IMR-90 (cell line): ENCODE measurements around the gene TEX2. TPM values are rescaled to one million over a fixed set of nuclear protein-coding genes. Genes with fewer than 3 reads are reported as not detected.

ENCODE experiments used
- ATAC-seq: fragments of 200-7000 bp; cut with Tn5 transposase; 2 replicates; pipeline ENCODE4 v1.9.1; 2020; ENCODE audit warnings: low read depth, mild to moderate bottlenecking, moderate library complexity
- BruUV-seq: library from RNA; stranded (reverse); fragments of 400-500 nt; replicated peaks from 2 replicates; lab custom pipeline; 2021; lab: Mats Ljungman, UMichigan
- CTCF ChIA-PET: fragments of 300-600 bp; formaldehyde crosslinking; extraction: SDS; loops from one replicate; lab custom pipeline; 2021; ENCODE audit warnings: antibody characterized with exemption; lab: Yijun Ruan, JAX
- POLR2A ChIA-PET: fragments of 300-600 bp; sonication (Branson Sonifier 250); formaldehyde crosslinking; loops from one replicate; lab custom pipeline; 2022; ENCODE audit warnings: antibody characterized with exemption; ENCODE audit not compliant: unreplicated experiment; lab: Charles Lee
- DNase-seq: peaks from one replicate; pipeline ENCODE4 v3.0.0; 2013
- H2AFZ ChIP-seq: replicated peaks from 2 replicates; pipeline ENCODE3; 2013; ENCODE audit warnings: low read length, mild to moderate bottlenecking; ENCODE audit not compliant: poor library complexity
- H2AK5ac ChIP-seq: 2 replicates; pipeline ENCODE4 v1.6.1; 2013; ENCODE audit warnings: low read depth, low read length, inconsistent platforms
- H2AK9ac ChIP-seq: replicated peaks from 2 replicates; pipeline ENCODE3; 2013; ENCODE audit warnings: mild to moderate bottlenecking, low read depth, low read length, moderate library complexity; ENCODE audit not compliant: poor library complexity
- H2BK120ac ChIP-seq: 2 replicates; pipeline ENCODE4 v1.6.1; 2013; ENCODE audit warnings: low read depth, low read length, inconsistent platforms
- H2BK15ac ChIP-seq: 3 replicates; pipeline ENCODE4 v1.6.1; 2013; ENCODE audit warnings: low read depth, low read length, inconsistent platforms
- H2BK20ac ChIP-seq: 2 replicates; pipeline ENCODE4 v1.6.1; 2013; ENCODE audit warnings: low read depth, mild to moderate bottlenecking, inconsistent platforms, low read length, moderate library complexity
- H2BK5ac ChIP-seq: 2 replicates; pipeline ENCODE4 v1.6.1; 2013; ENCODE audit warnings: mild to moderate bottlenecking, low read depth, low read length, inconsistent platforms; ENCODE audit not compliant: poor library complexity, severe bottlenecking
- H3K14ac ChIP-seq: replicated peaks from 2 replicates; pipeline ENCODE4 v1.6.1; 2013; ENCODE audit warnings: low read depth, low read length, inconsistent platforms
- H3K18ac ChIP-seq: 2 replicates; pipeline ENCODE4 v1.6.1; 2013; ENCODE audit warnings: low read depth, low read length, control low read depth
- H3K23ac ChIP-seq: 2 replicates; pipeline ENCODE4 v1.6.1; 2013; ENCODE audit warnings: low read depth, low read length, inconsistent platforms
- H3K27ac ChIP-seq: 2 replicates; pipeline ENCODE4 v1.5.1; 2013; ENCODE audit warnings: mild to moderate bottlenecking, control low read depth, low read length; ENCODE audit not compliant: insufficient read depth
- H3K27me3 ChIP-seq: 2 replicates; pipeline ENCODE4 v1.6.1; 2013; ENCODE audit warnings: low read length; ENCODE audit not compliant: control insufficient read depth, insufficient read depth
- H3K36me3 ChIP-seq: 2 replicates; pipeline ENCODE4 v1.6.1; 2013; ENCODE audit warnings: low read length, mixed read lengths; ENCODE audit not compliant: control insufficient read depth, insufficient read depth
- H3K4ac ChIP-seq: 2 replicates; pipeline ENCODE4 v1.6.1; 2013; ENCODE audit warnings: low read depth, low read length, inconsistent platforms
- H3K4me1 ChIP-seq: 2 replicates; pipeline ENCODE4 v1.6.1; 2013; ENCODE audit warnings: low read length, mixed read lengths; ENCODE audit not compliant: control insufficient read depth, insufficient read depth
- H3K4me2 ChIP-seq: 2 replicates; pipeline ENCODE4 v1.6.1; 2013; ENCODE audit warnings: low read depth, mild to moderate bottlenecking, control low read depth, low read length, moderate library complexity
- H3K4me3 ChIP-seq: 2 replicates; pipeline ENCODE4 v1.5.1; 2013; ENCODE audit warnings: low read depth, mild to moderate bottlenecking, control low read depth, low read length, moderate library complexity; ENCODE audit not compliant: insufficient read depth
- H3K56ac ChIP-seq: 2 replicates; pipeline ENCODE4 v1.6.1; 2013; ENCODE audit warnings: low read length, inconsistent platforms; ENCODE audit not compliant: insufficient read depth; ENCODE audit errors: extremely low read depth
- H3K79me1 ChIP-seq, 2 experiments: 2 replicates each; pipeline ENCODE4 v1.6.1; 2013; ENCODE audit warnings: low read length in 2 of 2, inconsistent platforms in 1 of 2, low read depth in 1 of 2
- H3K9ac ChIP-seq: 2 replicates; pipeline ENCODE4 v1.6.1; 2013; ENCODE audit warnings: low read depth, low read length, control low read depth
- H3K9me1 ChIP-seq: 2 replicates; pipeline ENCODE4 v1.6.1; 2013; ENCODE audit warnings: low read length, inconsistent platforms; ENCODE audit not compliant: insufficient read depth
- H3K9me3 ChIP-seq: 2 replicates; pipeline ENCODE4 v1.6.1; 2013; ENCODE audit warnings: low read length; ENCODE audit not compliant: control insufficient read depth, insufficient read depth
- H4K20me1 ChIP-seq: 2 replicates; pipeline ENCODE4 v1.6.1; 2013; ENCODE audit warnings: low read length, inconsistent platforms; ENCODE audit not compliant: insufficient read depth
- H4K5ac ChIP-seq: 2 replicates; pipeline ENCODE4 v1.6.1; 2013; ENCODE audit warnings: mild to moderate bottlenecking, low read depth, low read length, control low read depth
- H4K8ac ChIP-seq, 2 experiments: 2 replicates each; pipeline ENCODE4 v1.6.1; 2013; ENCODE audit warnings: low read depth in 2 of 2, low read length in 2 of 2, control low read depth in 1 of 2, inconsistent platforms in 1 of 2
- H4K91ac ChIP-seq: 2 replicates; pipeline ENCODE4 v1.6.1; 2013; ENCODE audit warnings: low read depth, low read length, inconsistent platforms; ENCODE audit not compliant: insufficient read depth
- BHLHE40 ChIP-seq: fragments of 150-350 bp; IDR thresholded peaks from 2 replicates; pipeline ENCODE4 v1.6.1; 2016; ENCODE audit warnings: mild to moderate bottlenecking, low read depth, low read length
- CEBPB ChIP-seq: IDR thresholded peaks from 2 replicates; pipeline ENCODE4 v1.6.1; 2012; ENCODE audit warnings: low read depth, low read length, improper control_type of control experiment
- POLR2A ChIP-seq: IDR thresholded peaks from 2 replicates; pipeline ENCODE4 v1.6.1; 2012; ENCODE audit warnings: mild to moderate bottlenecking, low read depth, low read length
- RFX5 ChIP-seq: IDR thresholded peaks from 2 replicates; pipeline ENCODE4 v1.8.0; 2012; ENCODE audit warnings: low read depth, mild to moderate bottlenecking, low read length, moderate library complexity
- WGBS, 2 experiments: methylation state at CpG; one replicate each; pipeline versions ENCODE4 v1.1.5 to v1.1.7; 2013; ENCODE audit warnings: missing lambda C conversion rate in 2 of 2; ENCODE audit not compliant: insufficient read length in 1 of 2; ENCODE audit errors: extremely low coverage in 2 of 2; 5-methylcytosine and 5-hydroxymethylcytosine counted together
- dilution Hi-C: fragments of 300-500 bp; cut with HindIII; formaldehyde crosslinking; loops from one replicate; pipeline ENCODE4 v1.14.3; 2018; ENCODE audit warnings: low sequenced_read_pairs; ENCODE audit not compliant: unreplicated experiment
- in situ Hi-C: fragments of 300-500 bp; cut with MboI; formaldehyde crosslinking; loops from 3 replicates; pipeline ENCODE4 v1.14.3; 2019; ENCODE audit warnings: low sequenced_read_pairs, inconsistent platforms, mixed read lengths
- intact Hi-C: fragments of 100-400 bp; cut with micrococcal nuclease; formaldehyde crosslinking; loops from 2 replicates; pipeline ENCODE4 v1.10.0; 2022
- polyA plus RNA-seq, 3 experiments: library from polyadenylated mRNA; depleted of rRNA; stranded (reverse); fragments of >200 nt; gene quantifications; 2 replicates each; pipeline ENCODE4 v1.2.3, GENCODE V29; 2012; ENCODE audit warnings: low replicate concordance in 1 of 3
- total RNA-seq: library from RNA; depleted of rRNA; stranded (reverse); fragments of >200 nt; gene quantifications from 2 replicates; pipeline ENCODE4 v1.2.3, GENCODE V29; 2012
- TF ChIP-seq, protein P1 (sequence below): fragments of 150-350 bp; IDR thresholded peaks from 2 replicates; pipeline ENCODE4 v1.6.1; 2016; ENCODE audit warnings: low read depth, mild to moderate bottlenecking, low read length, moderate library complexity, borderline replicate concordance

Gene TEX2
- total and polyA plus RNA-seq, 2 of the 4 experiments (the other 2 are of a cell fraction) = 18.2 to 21.9 TPM

DNA sequence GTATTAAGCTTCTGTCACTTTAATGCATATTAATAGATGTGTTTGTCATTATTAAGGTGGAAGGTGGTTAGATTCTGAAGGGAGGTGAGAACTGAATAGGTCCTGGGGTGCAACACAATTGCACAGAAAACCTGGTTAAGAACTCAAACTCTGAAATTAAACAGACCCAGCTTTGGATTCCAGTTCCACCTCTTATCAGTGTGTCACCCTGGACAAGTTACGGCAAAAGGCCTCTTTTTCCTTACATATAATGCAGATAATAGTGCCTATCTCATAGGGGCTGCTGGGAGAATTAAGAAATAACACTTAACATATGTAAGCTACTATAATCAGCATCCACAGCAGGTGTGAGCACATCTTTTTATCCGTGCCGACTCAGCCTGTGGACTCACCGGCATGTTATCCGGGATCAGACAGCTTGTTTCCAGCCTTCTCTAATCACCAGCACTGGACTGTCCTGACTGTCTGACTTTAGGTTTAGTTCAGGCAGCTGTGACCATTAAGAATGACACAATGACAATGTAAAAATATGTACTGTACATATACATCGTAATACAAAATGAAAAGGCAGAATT lies 31.4 kb downstream of the TEX2 start:
- no peak overlapping the region; the same call in 1 of the 2 replicates for H3K27ac ChIP-seq
- peaks cover 17% of the 10 kb centered on the region for H3K9me1 ChIP-seq
- intact Hi-C loops = loop anchor here (2.0 kb wide), 1 partner anchor 51 kb away; no protein-coding TSS in a partner anchor
- H3K27me3 ChIP-seq = no peaks in the 10 kb centered on the region
- H4K91ac ChIP-seq = peak overlapping the region; percentile 85
- peak overlapping the region; percentile 80 for H3K18ac ChIP-seq
- H2BK20ac ChIP-seq = peak overlapping the region; percentile 84
- H2AK5ac ChIP-seq = peak overlapping the region; percentile 90
- DNase-seq = no peak
- no peaks in the 10 kb centered on the region for H3K9me3 ChIP-seq
- peak overlapping the region; percentile 45; the same call in 1 of the 2 replicates for H2BK120ac ChIP-seq
- no peak overlapping the region for H3K9ac ChIP-seq
- H3K4ac ChIP-seq = peak overlapping the region; percentile 51
- peak overlapping the region; percentile 55 for H4K5ac ChIP-seq
- no peak overlapping the region for H3K4me3 ChIP-seq
- no peak for ATAC-seq
- no TSS peak for BruUV-seq
- H2BK5ac ChIP-seq = peak overlapping the region; percentile 85
- in situ Hi-C loops = no loop called here
- H3K14ac ChIP-seq = peak overlapping the region; percentile 82
- peak overlapping the region; percentile 16; the same call in 1 of the 3 replicates for H2BK15ac ChIP-seq
- H3K36me3 ChIP-seq = no peaks in the 10 kb centered on the region
- CTCF ChIA-PET = interaction anchor here (1.0 kb wide), 1 partner anchor 51 kb away, joined by 3 read pairs; no protein-coding TSS in a partner anchor
- no peak overlapping the region for H3K4me2 ChIP-seq
- H2AFZ ChIP-seq = no peak overlapping the region
- TF ChIP-seq, protein P1, sequence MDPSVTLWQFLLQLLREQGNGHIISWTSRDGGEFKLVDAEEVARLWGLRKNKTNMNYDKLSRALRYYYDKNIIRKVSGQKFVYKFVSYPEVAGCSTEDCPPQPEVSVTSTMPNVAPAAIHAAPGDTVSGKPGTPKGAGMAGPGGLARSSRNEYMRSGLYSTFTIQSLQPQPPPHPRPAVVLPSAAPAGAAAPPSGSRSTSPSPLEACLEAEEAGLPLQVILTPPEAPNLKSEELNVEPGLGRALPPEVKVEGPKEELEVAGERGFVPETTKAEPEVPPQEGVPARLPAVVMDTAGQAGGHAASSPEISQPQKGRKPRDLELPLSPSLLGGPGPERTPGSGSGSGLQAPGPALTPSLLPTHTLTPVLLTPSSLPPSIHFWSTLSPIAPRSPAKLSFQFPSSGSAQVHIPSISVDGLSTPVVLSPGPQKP = no peak
- TF ChIP-seq CEBPB (no peak), POLR2A (no peak), RFX5 (no peak), BHLHE40 (no peak)
- H3K79me1 ChIP-seq = peaks cover 35 to 49% of the 10 kb centered on the region in 2 experiments
- dilution Hi-C loops = no loop called here
- H4K8ac ChIP-seq = peak overlapping the region; percentile 26 to 74; a peak in 3 of 4 replicates
- H2AK9ac ChIP-seq = peak overlapping the region; percentile 38
- H3K56ac ChIP-seq = no peak overlapping the region
- H4K20me1 ChIP-seq = peaks cover 4% of the 10 kb centered on the region; the same call in 1 of the 2 replicates
- H3K4me1 ChIP-seq = peaks cover 14% of the 10 kb centered on the region
- WGBS, 2 experiments = 86% methylated on average over 4 of the region's 6 CpGs; no CpG with 5 or more reads in 1 of the 2 experiments
- POLR2A ChIA-PET = no interaction called here
- 0 out of 2 replicates have a peak overlapping the region, but pooled peaks have one; percentile 66 for H3K23ac ChIP-seq
